CD4-positive, alpha-beta T cell treated with Interleukin-1 beta for 1 hour (primary cell): ENCODE data around the gene DMXL1.

Experiments
- DNase-seq, 2 donors: peaks; one replicate each; pipeline ENCODE4 v3.0.0-alpha.2; 2020 to 2022

The DMXL1 gene

GRCh38 chr5:119292701-119293515, 222.0 kb downstream of the DMXL1 start:
- DNase-seq, result no peak

- no peak for DNase-seq
Observed at GRCh38 chr5:119293516-119293829, 222.6 kb downstream of the DMXL1 start.
